MM.1S (cell line): ENCODE measurements around the gene THRB.

Source experiments
- EZH2 ChIP-seq: fragments of 300-600 bp; sonication (generic); optimal IDR thresholded peaks from 2 replicates; pipeline ENCODE3; 2017; ENCODE audit warnings: low read depth, mild to moderate bottlenecking, antibody characterized with exemption, low read length, mixed read lengths
- EZH2phosphoT487 ChIP-seq: fragments of 300-600 bp; sonication (generic); IDR thresholded peaks from 2 replicates; pipeline ENCODE4 v1.6.1; 2018; ENCODE audit warnings: antibody characterized with exemption, low read length
- TF ChIP-seq, protein P1 (sequence below): fragments of 300-600 bp; sonication (generic); IDR thresholded peaks from 2 replicates; pipeline ENCODE4 v1.5.1; 2016; ENCODE audit warnings: antibody characterized with exemption, low read length, mixed read lengths

DNA sequence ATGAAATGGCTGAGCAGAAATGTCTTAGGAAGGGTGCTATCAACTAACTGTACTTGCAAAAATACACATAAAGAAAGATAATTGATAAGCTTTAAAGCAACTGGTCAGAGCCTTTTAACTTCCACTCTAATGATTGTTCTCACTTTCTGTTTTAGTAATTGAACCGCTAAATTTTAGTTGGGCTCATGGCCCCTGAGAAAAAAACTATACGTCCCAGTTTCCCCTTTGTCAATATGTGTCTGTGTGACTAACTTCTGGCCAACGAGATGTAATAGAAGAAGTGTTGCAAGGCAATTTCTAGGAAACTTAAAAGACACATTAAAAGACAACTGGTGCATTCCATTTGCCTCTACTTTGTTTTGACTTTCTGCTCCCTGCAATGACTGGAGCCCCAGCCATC, 325.7 kb downstream of the THRB start:
- TF ChIP-seq, protein P1, sequence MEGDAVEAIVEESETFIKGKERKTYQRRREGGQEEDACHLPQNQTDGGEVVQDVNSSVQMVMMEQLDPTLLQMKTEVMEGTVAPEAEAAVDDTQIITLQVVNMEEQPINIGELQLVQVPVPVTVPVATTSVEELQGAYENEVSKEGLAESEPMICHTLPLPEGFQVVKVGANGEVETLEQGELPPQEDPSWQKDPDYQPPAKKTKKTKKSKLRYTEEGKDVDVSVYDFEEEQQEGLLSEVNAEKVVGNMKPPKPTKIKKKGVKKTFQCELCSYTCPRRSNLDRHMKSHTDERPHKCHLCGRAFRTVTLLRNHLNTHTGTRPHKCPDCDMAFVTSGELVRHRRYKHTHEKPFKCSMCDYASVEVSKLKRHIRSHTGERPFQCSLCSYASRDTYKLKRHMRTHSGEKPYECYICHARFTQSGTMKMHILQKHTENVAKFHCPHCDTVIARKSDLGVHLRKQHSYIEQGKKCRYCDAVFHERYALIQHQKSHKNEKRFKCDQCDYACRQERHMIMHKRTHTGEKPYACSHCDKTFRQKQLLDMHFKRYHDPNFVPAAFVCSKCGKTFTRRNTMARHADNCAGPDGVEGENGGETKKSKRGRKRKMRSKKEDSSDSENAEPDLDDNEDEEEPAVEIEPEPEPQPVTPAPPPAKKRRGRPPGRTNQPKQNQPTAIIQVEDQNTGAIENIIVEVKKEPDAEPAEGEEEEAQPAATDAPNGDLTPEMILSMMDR: no peak
- TF ChIP-seq EZH2 (no peak), EZH2phosphoT487 (no peak)
